ENCODE data around the gene PRDM5. TPM values are rescaled to one million over a fixed set of nuclear protein-coding genes. Genes with fewer than 3 reads are reported as not detected.

PRDM5 gene
- total RNA-seq, 1 experiment from 2014 or later: 0.85 TPM

GRCh38 chr4:120812216-120812615 lies 110.3 kb downstream of the PRDM5 start:
- H3K4me3 ChIP-seq: no peak overlapping the region
- intact Hi-C loops (cut with micrococcal nuclease; ENCODE audit: unreplicated experiment): no loop called here
- no peaks in the 10 kb centered on the region for H3K27me3 ChIP-seq (ENCODE audit: insufficient read depth, low read depth)
- H2AFZ ChIP-seq: no peak overlapping the region
- no TSS peak for BruUV-seq (replicated peaks)
- H3K9me3 ChIP-seq (ENCODE audit: insufficient read depth, low read depth): 0 out of 2 replicates have a peak, but pooled peaks cover 3% of the 10 kb centered on the region
- no peaks in the 10 kb centered on the region for H3F3A ChIP-seq (ENCODE audit: insufficient read depth, low read depth)
- CTCF ChIA-PET: no interaction called here
- H3K27ac ChIP-seq: no peak overlapping the region
- no peak for DNase-seq
- TF ChIP-seq CTCF (conservative IDR thresholded peaks at IDR 0.05): no peak
- no peak for TF ChIP-seq EZH2 (IDR thresholded peaks at IDR 0.05; ENCODE audit: low read depth)
- H3K9me2 ChIP-seq (ENCODE audit: insufficient read depth): no peaks in the 10 kb centered on the region
- H3K4me2 ChIP-seq: no peak overlapping the region
- no peaks in the 10 kb centered on the region for H4K20me1 ChIP-seq (ENCODE audit: insufficient read depth)
- H3K36me3 ChIP-seq (ENCODE audit: low read depth): no peaks in the 10 kb centered on the region
- no peaks in the 10 kb centered on the region for H3K4me1 ChIP-seq (replicated peaks; ENCODE audit: insufficient read depth)
- no peaks in the 10 kb centered on the region for H3K79me2 ChIP-seq (ENCODE audit: low read depth)
- POLR2A ChIA-PET (ENCODE audit: unreplicated experiment): no interaction called here

GRCh38 chr4:120809518-120809917 lies 113.0 kb downstream of the PRDM5 start:
- no peak for DNase-seq
- Histone ChIP-seq H3K27me3 (ENCODE audit: insufficient read depth, low read depth) (no peaks in the 10 kb centered on the region), H2AFZ (no peak overlapping the region), H3K4me1 (replicated peaks; ENCODE audit: insufficient read depth) (no peaks in the 10 kb centered on the region), H3K27ac (no peak overlapping the region), H3K79me2 (ENCODE audit: low read depth) (no peaks in the 10 kb centered on the region), H3K9me2 (ENCODE audit: insufficient read depth) (no peaks in the 10 kb centered on the region), H3F3A (ENCODE audit: insufficient read depth, low read depth) (no peaks in the 10 kb centered on the region), H3K4me2 (no peak overlapping the region), H4K20me1 (ENCODE audit: insufficient read depth) (no peaks in the 10 kb centered on the region), H3K4me3 (no peak overlapping the region), H3K9me3 (ENCODE audit: insufficient read depth, low read depth) (0 out of 2 replicates have a peak, but pooled peaks cover 3% of the 10 kb centered on the region), H3K36me3 (ENCODE audit: low read depth) (no peaks in the 10 kb centered on the region)
- POLR2A ChIA-PET (ENCODE audit: unreplicated experiment): no interaction called here
- no TSS peak for BruUV-seq (replicated peaks)
- no peak for TF ChIP-seq EZH2 (IDR thresholded peaks at IDR 0.05; ENCODE audit: low read depth)
- TF ChIP-seq CTCF (conservative IDR thresholded peaks at IDR 0.05): peak; percentile 52
- intact Hi-C loops (cut with micrococcal nuclease; ENCODE audit: unreplicated experiment): no loop called here
- CTCF ChIA-PET: no interaction called here

DNA sequence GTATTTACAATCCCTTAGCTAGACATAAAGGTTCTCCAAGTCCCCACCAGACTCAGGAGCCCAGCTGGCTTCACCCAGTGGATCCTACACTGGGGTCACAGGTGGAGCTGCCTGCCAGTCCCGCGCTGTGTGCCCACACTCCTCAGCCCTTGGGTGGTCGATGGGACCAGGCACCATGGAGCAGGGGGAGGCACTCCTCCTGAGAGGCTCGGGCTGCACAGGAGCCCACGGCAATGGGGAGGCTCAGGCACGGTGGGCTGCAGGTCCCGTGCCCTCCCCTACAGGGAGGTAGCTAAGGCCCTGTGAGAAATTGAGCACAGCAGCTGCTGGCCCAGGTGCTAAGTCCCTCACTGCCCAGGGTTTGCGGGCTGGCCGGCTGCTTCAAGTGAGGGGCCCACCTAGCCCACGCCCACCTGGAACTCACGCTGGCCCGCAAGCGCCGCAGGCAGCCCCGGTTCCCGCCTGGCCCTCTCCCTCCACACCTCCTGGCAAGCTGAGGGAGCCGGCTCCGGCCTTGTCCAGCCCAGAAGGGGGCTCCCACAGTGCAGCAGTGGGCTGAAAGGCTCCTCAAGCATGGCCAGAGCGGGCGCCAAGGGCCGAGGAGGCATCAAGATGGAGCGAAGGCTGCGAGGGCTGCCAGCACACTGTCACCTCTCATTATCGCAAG lies 113.9 kb downstream of the PRDM5 start:
- CTCF ChIA-PET: no interaction called here
- no peak overlapping the region for H3K27ac ChIP-seq

More for the DNA sequence above, 113.9 kb downstream of the PRDM5 start:
- no peaks in the 10 kb centered on the region for H3K27me3 ChIP-seq (ENCODE audit: insufficient read depth, low read depth)
- no TSS peak for BruUV-seq (replicated peaks)
- POLR2A ChIA-PET (ENCODE audit: unreplicated experiment): no interaction called here
- no peaks in the 10 kb centered on the region for H3K36me3 ChIP-seq (ENCODE audit: low read depth)
- TF ChIP-seq EZH2 (IDR thresholded peaks at IDR 0.05; ENCODE audit: low read depth) (no peak), CTCF (conservative IDR thresholded peaks at IDR 0.05) (no peak)
- H4K20me1 ChIP-seq (ENCODE audit: insufficient read depth): no peaks in the 10 kb centered on the region
- H3K4me1 ChIP-seq (replicated peaks; ENCODE audit: insufficient read depth): no peaks in the 10 kb centered on the region
- intact Hi-C loops (cut with micrococcal nuclease; ENCODE audit: unreplicated experiment): no loop called here
- no peaks in the 10 kb centered on the region for H3K79me2 ChIP-seq (ENCODE audit: low read depth)
- 0 out of 2 replicates have a peak, but pooled peaks cover 3% of the 10 kb centered on the region for H3K9me3 ChIP-seq (ENCODE audit: insufficient read depth, low read depth)
- H3K4me2 ChIP-seq: no peak overlapping the region
- no peaks in the 10 kb centered on the region for H3F3A ChIP-seq (ENCODE audit: insufficient read depth, low read depth)
- no peak for DNase-seq
- no peak overlapping the region for H3K4me3 ChIP-seq
- H3K9me2 ChIP-seq (ENCODE audit: insufficient read depth): peaks cover 4% of the 10 kb centered on the region; the same call in 1 of the 2 replicates
- H2AFZ ChIP-seq: no peak overlapping the region
